Measurements from ENCODE around the gene GOT2.

DNA sequence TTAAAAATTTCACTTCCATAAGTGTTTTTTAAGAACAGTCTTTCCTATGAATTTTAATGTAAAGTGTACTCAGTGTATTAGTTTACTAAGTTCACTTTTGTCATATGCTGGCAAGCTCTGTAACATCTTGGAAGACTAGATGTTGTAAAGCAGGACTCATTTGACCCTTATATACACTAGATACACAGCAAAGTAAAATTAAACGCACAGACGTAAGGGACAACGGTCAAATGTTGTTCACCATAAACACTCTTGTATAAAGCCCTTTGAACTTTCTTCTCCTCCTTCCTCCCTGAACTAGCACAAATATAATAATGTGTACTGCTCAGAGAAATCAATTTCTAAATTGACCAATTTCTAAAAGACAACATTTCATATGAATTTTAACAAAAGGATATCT lies 7.0 kb upstream of the GOT2 start:
- no peak for TF ChIP-seq CTCF (IDR thresholded peaks at IDR 0.05 in 4 of 5, conservative IDR thresholded peaks at IDR 0.05 in 1 of 5)
- no peak for TF ChIP-seq POLR2A (IDR thresholded peaks at IDR 0.05)

Data from gastrocnemius medialis (tissue), 4 donors.